Measurements from ENCODE around the gene GEMIN7. TPM values are rescaled to one million over a fixed set of nuclear protein-coding genes. Genes with fewer than 3 reads are reported as not detected.
A peak's percentile ranks its signal among the peaks of the same experiment; 100 is the strongest.

The GEMIN7 gene
- total RNA-seq, 1 donor from 2014 or later, result 21.7 TPM

DNA sequence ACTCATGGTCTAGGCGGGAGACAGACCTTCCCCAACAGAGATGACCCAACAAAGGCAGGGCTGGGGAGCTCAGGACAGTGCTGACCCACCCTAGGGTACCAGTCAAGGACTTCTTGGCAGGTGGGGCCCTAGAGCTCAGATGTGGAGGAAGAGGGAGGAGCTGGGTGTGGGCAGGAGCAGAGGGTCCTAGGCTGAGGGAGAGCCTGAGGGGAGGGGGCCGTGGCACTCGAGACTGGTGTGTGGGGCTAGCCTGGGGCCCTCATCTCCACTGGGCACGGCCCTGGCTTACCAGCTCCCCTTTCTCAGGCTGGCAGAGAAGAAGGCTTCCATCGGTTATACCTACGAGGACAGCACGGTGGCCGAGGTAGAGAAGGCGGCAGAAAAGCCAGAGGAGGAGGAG lies 21.6 kb upstream of the GEMIN7 start:
- H3K27me3 Mint-ChIP-seq (ENCODE audit: low read depth), result no peaks in the 10 kb centered on the region
- peaks cover 35% of the 10 kb centered on the region for H3K36me3 Mint-ChIP-seq (ENCODE audit: low read depth)
- TF ChIP-seq, protein P1, sequence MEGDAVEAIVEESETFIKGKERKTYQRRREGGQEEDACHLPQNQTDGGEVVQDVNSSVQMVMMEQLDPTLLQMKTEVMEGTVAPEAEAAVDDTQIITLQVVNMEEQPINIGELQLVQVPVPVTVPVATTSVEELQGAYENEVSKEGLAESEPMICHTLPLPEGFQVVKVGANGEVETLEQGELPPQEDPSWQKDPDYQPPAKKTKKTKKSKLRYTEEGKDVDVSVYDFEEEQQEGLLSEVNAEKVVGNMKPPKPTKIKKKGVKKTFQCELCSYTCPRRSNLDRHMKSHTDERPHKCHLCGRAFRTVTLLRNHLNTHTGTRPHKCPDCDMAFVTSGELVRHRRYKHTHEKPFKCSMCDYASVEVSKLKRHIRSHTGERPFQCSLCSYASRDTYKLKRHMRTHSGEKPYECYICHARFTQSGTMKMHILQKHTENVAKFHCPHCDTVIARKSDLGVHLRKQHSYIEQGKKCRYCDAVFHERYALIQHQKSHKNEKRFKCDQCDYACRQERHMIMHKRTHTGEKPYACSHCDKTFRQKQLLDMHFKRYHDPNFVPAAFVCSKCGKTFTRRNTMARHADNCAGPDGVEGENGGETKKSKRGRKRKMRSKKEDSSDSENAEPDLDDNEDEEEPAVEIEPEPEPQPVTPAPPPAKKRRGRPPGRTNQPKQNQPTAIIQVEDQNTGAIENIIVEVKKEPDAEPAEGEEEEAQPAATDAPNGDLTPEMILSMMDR (IDR thresholded peaks at IDR 0.05), result no peak
- H3K9me3 Mint-ChIP-seq (ENCODE audit: low read depth), result no peaks in the 10 kb centered on the region
- H3K4me3 Mint-ChIP-seq (ENCODE audit: unreplicated experiment), result no peak overlapping the region
- no peak overlapping the region for H3K27ac Mint-ChIP-seq (ENCODE audit: unreplicated experiment)
- peaks cover 4% of the 10 kb centered on the region for H3K4me1 Mint-ChIP-seq (ENCODE audit: low read depth)
- no peak for DNase-seq (ENCODE audit: low spot score)

DNA sequence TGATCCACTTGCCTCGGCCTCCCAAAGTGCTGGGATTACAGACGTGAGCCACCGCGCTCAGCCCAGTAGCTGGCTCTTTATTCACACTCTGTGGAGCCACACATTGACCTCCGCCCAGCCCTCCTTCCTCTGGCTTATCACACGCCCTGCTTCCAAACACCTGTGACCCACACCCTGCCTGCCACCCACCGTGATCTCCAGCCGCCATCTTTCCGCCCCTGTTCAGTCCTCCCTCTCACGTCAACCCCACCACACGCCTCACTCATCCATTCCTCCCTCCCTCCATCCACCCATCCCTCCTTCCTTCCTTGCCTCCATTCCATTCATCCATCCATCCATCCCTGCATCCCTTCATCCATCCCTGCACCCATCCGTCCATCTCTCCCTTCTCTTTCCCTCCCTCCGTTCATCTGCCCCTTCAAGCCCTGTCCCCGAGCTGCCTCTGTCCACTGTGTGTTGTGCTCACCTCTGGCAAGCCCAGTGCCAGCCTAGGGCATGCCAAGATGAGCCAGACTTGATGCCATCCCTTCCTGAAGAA lies 20.4 kb upstream of the GEMIN7 start:
- H3K27ac Mint-ChIP-seq (ENCODE audit: unreplicated experiment), result no peak overlapping the region
- DNase-seq (ENCODE audit: low spot score), result no peak
- H3K36me3 Mint-ChIP-seq (ENCODE audit: low read depth), result peaks cover 38% of the 10 kb centered on the region
- H3K4me3 Mint-ChIP-seq (ENCODE audit: unreplicated experiment), result no peak overlapping the region
- H3K4me1 Mint-ChIP-seq (ENCODE audit: low read depth), result peaks cover 4% of the 10 kb centered on the region
- H3K27me3 Mint-ChIP-seq (ENCODE audit: low read depth), result no peaks in the 10 kb centered on the region
- TF ChIP-seq, protein P1 (IDR thresholded peaks at IDR 0.05), result no peak
- no peaks in the 10 kb centered on the region for H3K9me3 Mint-ChIP-seq (ENCODE audit: low read depth)

DNA sequence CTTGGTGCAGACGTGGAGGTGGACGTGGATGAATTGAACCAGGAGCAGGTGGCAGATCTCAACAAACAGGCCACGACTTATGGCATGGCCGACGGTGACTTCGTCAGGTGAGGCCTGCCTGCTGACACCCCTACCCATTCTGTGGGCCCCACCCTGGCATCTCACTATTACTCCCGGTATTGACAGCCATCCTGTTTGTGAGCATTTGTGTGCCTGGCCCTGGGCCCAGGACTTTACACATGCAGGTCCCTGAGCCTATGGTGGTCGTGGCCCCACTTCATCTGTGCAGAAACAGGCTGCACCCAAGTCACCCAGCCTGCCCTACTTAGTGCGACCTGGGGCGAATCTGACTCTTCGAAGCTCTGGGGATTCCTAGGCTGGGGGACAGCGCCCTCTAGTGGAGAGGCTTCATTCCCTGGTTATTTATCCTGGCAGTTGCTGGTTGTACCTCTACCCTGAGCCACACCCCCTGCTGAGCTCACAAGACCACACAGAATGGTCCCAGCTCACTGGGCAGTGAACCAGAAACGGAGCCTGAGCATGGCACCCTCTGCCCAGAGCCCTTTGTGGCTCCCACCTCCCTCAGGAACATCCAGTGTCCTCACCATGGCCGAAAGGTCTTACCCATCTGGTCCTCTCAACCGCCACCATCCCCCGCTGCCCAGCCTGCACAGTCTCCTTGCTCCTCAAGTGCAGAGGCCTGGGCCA lies 19.6 kb upstream of the GEMIN7 start:
- Mint-ChIP-seq H3K9me3 (ENCODE audit: low read depth) (no peaks in the 10 kb centered on the region), H3K27ac (ENCODE audit: unreplicated experiment) (no peak overlapping the region), H3K27me3 (ENCODE audit: low read depth) (no peaks in the 10 kb centered on the region), H3K4me1 (ENCODE audit: low read depth) (peaks cover 4% of the 10 kb centered on the region), H3K4me3 (ENCODE audit: unreplicated experiment) (no peak overlapping the region), H3K36me3 (ENCODE audit: low read depth) (peaks cover 36% of the 10 kb centered on the region)
- no peak for DNase-seq (ENCODE audit: low spot score)
- TF ChIP-seq, protein P1 (IDR thresholded peaks at IDR 0.05), result peak; percentile 90

DNA sequence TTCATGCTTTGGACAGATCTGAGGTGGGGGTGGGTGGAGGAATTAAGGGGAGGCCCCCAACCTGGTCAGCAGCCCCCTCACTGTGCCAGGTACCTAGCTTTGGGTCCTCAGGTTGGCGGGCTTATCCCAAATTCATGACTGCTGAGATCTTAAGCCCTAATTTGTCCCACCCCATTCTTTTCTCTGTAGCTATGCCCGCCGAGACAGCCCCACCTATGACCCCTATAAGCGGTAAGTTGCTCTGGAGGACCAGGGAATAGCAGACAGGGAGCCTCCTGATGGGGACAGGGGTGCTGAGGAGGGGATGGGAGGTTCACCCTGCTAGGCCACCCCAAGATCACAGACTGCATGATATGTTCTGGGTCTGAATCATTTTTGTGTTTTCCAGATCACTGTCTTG lies 17.1 kb upstream of the GEMIN7 start:
- H3K9me3 Mint-ChIP-seq (ENCODE audit: low read depth), result no peaks in the 10 kb centered on the region
- peaks cover 32% of the 10 kb centered on the region for H3K36me3 Mint-ChIP-seq (ENCODE audit: low read depth)
- no peaks in the 10 kb centered on the region for H3K27me3 Mint-ChIP-seq (ENCODE audit: low read depth)
- no peak overlapping the region for H3K4me3 Mint-ChIP-seq (ENCODE audit: unreplicated experiment)
- peaks cover 4% of the 10 kb centered on the region for H3K4me1 Mint-ChIP-seq (ENCODE audit: low read depth)
- H3K27ac Mint-ChIP-seq (ENCODE audit: unreplicated experiment), result no peak overlapping the region
- TF ChIP-seq, protein P1 (IDR thresholded peaks at IDR 0.05), result no peak
- no peak for DNase-seq (ENCODE audit: low spot score)

DNA sequence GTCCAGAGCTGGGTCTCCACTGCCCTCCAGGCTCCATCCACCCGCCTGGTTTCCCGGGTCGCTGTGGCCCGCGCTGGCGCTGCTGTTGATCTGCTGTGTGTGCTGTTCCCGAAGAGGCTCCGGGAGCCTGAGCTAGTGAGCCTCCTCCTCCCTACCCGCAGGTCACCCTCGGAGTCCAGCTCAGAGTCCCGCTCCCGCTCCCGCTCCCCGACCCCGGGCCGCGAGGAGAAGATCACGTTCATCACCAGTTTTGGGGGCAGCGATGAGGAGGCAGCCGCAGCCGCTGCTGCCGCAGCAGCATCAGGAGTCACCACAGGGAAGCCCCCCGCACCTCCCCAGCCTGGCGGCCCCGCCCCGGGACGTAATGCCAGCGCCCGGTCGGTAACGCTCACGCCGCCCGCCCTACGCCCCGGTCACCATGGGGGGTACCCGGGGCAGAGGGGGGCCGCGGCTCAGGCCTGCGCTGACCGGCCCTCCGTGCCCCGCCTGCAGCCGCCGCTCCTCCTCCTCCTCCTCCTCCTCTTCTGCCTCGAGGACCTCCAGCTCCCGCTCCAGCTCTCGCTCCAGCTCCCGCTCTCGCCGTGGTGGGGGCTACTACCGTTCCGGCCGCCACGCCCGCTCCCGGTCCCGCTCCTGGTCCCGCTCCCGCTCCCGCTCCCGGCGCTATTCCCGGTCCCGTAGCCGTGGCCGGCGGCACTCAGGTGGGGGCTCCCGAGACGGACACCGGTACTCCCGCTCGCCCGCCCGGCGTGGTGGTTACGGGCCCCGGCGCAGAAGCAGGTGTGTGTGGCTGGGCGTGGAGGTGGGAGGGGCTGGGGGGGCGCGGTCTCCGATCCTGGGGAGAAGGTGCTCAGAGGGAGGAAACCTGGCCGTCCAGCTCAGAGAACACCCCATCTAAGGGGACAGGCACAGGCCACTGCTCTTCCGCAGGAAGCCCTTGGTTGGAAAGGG lies 14.9 kb upstream of the GEMIN7 start:
- no peak overlapping the region for H3K27ac Mint-ChIP-seq (ENCODE audit: unreplicated experiment)
- peaks cover 22% of the 10 kb centered on the region for H3K36me3 Mint-ChIP-seq (ENCODE audit: low read depth)
- peaks cover 4% of the 10 kb centered on the region for H3K4me1 Mint-ChIP-seq (ENCODE audit: low read depth)
- peak; percentile 90 for DNase-seq (ENCODE audit: low spot score)
- H3K27me3 Mint-ChIP-seq (ENCODE audit: low read depth), result no peaks in the 10 kb centered on the region
- H3K4me3 Mint-ChIP-seq (ENCODE audit: unreplicated experiment), result no peak overlapping the region
- TF ChIP-seq, protein P1 (IDR thresholded peaks at IDR 0.05), result no peak
- no peaks in the 10 kb centered on the region for H3K9me3 Mint-ChIP-seq (ENCODE audit: low read depth)
